IPS DF 4.7 (cell line): ENCODE measurements around the gene PHETA1.
"Not testable (repeated sequence)": the region's sequence is repeated elsewhere in the genome, so short reads cannot be mapped to it uniquely, and the experiment has no call there.

Experiments
- DNase-seq: peaks from one replicate; pipeline ENCODE4 v3.0.0-alpha.2; 2013; ENCODE audit warnings: low spot score; ENCODE audit errors: extremely low read depth

The PHETA1 gene

GRCh38 chr12:111349748-111350520, 19.0 kb downstream of the PHETA1 start:
- DNase-seq = no peak

- DNase-seq = no peak
Measured at GRCh38 chr12:111349101-111349747, 19.7 kb downstream of the PHETA1 start.

- no peak for DNase-seq
Measured at GRCh38 chr12:111347891-111348644, 20.8 kb downstream of the PHETA1 start.

GRCh38 chr12:111344254-111344875, 24.5 kb downstream of the PHETA1 start:
- DNase-seq = no peak

- no peak for DNase-seq
Measured at GRCh38 chr12:111343181-111343580, 25.7 kb downstream of the PHETA1 start.

GRCh38 chr12:111342376-111342775, 26.5 kb downstream of the PHETA1 start:
- DNase-seq = no peak

- no peak for DNase-seq
Measured at GRCh38 chr12:111341426-111342065, 27.3 kb downstream of the PHETA1 start.

- DNase-seq = not testable (repeated sequence)
Measured at GRCh38 chr12:111340680-111341079, 28.2 kb downstream of the PHETA1 start.

- no peak for DNase-seq
Measured at GRCh38 chr12:111340231-111340630, 28.7 kb downstream of the PHETA1 start.

- no peak for DNase-seq
Measured at GRCh38 chr12:111339321-111339938, 29.5 kb downstream of the PHETA1 start.

GRCh38 chr12:111338096-111338495, 30.8 kb downstream of the PHETA1 start:
- no peak for DNase-seq

- no peak for DNase-seq
Measured at GRCh38 chr12:111337371-111337770, 31.5 kb downstream of the PHETA1 start.

GRCh38 chr12:111336411-111336810, 32.5 kb downstream of the PHETA1 start:
- DNase-seq = not testable (repeated sequence)

GRCh38 chr12:111335811-111336210, 33.1 kb downstream of the PHETA1 start:
- DNase-seq = no peak

GRCh38 chr12:111335301-111335700, 33.6 kb downstream of the PHETA1 start:
- not testable (repeated sequence) for DNase-seq

- no peak for DNase-seq
Measured at GRCh38 chr12:111334393-111334915, 34.4 kb downstream of the PHETA1 start.

- no peak for DNase-seq
Measured at GRCh38 chr12:111330800-111331752, 37.8 kb downstream of the PHETA1 start.

GRCh38 chr12:111328138-111328537, 40.8 kb downstream of the PHETA1 start:
- DNase-seq = no peak

- no peak for DNase-seq
Measured at GRCh38 chr12:111327474-111327873, 41.4 kb downstream of the PHETA1 start.
